Sigmoid colon (tissue), 7 donors: ENCODE measurements around the gene CCL7. TPM values are rescaled to one million over a fixed set of nuclear protein-coding genes. Genes with fewer than 3 reads are reported as not detected.
A peak's percentile ranks its signal among the peaks of the same experiment; 100 is the strongest.

Experiments used
- DNase-seq: peaks from one replicate; pipeline ENCODE4 v3.0.0-alpha.2; 2019
- H3K27ac ChIP-seq, 4 donors: fragments of 200-600 bp; sonication (generic); one replicate each; pipeline ENCODE4 v1.5.1; 2016 to 2019; ENCODE audit warnings: mild to moderate bottlenecking in 1 of 4
- H3K27me3 ChIP-seq, 3 donors: fragments of 200-600 bp; sonication (generic); one replicate each; pipeline ENCODE4 v1.5.1; 2019; ENCODE audit warnings: mild to moderate bottlenecking in 1 of 3
- H3K36me3 ChIP-seq, 4 donors: fragments of 200-600 bp; sonication (generic); one replicate each; pipeline ENCODE4 v1.5.1; 2016 to 2019
- H3K4me1 ChIP-seq, 4 donors: fragments of 200-600 bp; sonication (generic); one replicate each; pipeline ENCODE4 v1.5.1; 2017 to 2019
- H3K4me3 ChIP-seq, 4 donors: fragments of 200-600 bp; sonication (generic); one replicate each; pipeline ENCODE4 v1.5.1; 2017 to 2019; ENCODE audit warnings: mild to moderate bottlenecking in 2 of 4, moderate library complexity in 1 of 4
- H3K9me3 ChIP-seq, 4 donors: fragments of 200-600 bp in 3 of 4; sonication (generic) in 3 of 4; one replicate each; pipeline versions ENCODE4 v1.5.1 to v1.6.1; 2013 to 2019
- EP300 ChIP-seq, 4 donors: sonication (generic); formaldehyde crosslinking; IDR thresholded peaks; one replicate each; pipeline ENCODE4 v1.6.1; 2017; ENCODE audit warnings: antibody characterized with exemption in 4 of 4
- POLR2A ChIP-seq, 2 donors: fragments of 450-650 bp; IDR thresholded peaks; one replicate each; pipeline ENCODE4 v1.6.1; 2016; ENCODE audit warnings: antibody characterized with exemption in 2 of 2, mild to moderate bottlenecking in 2 of 2, moderate library complexity in 2 of 2
- POLR2AphosphoS5 ChIP-seq, 4 donors: sonication (generic); formaldehyde crosslinking; IDR thresholded peaks; one replicate each; pipeline ENCODE4 v1.6.1; 2017; ENCODE audit warnings: antibody characterized with exemption in 4 of 4
- WGBS, 2 donors: extraction: QIAGEN DNeasy Blood & Tissue Kit; methylation state at CpG; one replicate each; pipeline ENCODE4 v1.1.7; 2013; 5-methylcytosine and 5-hydroxymethylcytosine counted together
- intact Hi-C: fragments of 100-400 bp; cut with DNase I; formaldehyde crosslinking; loops from one replicate; pipeline ENCODE4 v1.15.1; 2023
- polyA plus RNA-seq, 3 donors: library from polyadenylated mRNA; stranded (reverse); fragments of 200-250 nt; gene quantifications; one replicate each; pipeline ENCODE4 v1.2.3, GENCODE V29; 2013
- total RNA-seq, 4 donors: library from RNA; depleted of rRNA; stranded (reverse); fragments of >200 nt; gene quantifications; one replicate each; pipeline ENCODE4 v1.1.0, GENCODE V29; 2016
- TF ChIP-seq, protein P1 (sequence below), 4 experiments: fragments of 450-650 bp in 3 of 4; fragments of 200-600 bp in 1 of 4; IDR thresholded peaks; one replicate each; pipeline ENCODE4 v1.5.1; 2016 to 2019; ENCODE audit warnings: antibody characterized with exemption in 4 of 4, mild to moderate bottlenecking in 3 of 4, moderate library complexity in 2 of 4
- donor health status: healthy with polysubstance abuse.
- donor health status: Bipolar disorder and iron deficiency.
- donor health status: healthy.

The CCL7 gene
- total and polyA plus RNA-seq, 7 donors, result 0.13 TPM; not detected in 6

GRCh38 chr17:34230342-34230741 lies 39.7 kb upstream of the CCL7 start:
- TF ChIP-seq EP300 (IDR thresholded peaks at IDR 0.05), result no peak
- TF ChIP-seq, protein P1, sequence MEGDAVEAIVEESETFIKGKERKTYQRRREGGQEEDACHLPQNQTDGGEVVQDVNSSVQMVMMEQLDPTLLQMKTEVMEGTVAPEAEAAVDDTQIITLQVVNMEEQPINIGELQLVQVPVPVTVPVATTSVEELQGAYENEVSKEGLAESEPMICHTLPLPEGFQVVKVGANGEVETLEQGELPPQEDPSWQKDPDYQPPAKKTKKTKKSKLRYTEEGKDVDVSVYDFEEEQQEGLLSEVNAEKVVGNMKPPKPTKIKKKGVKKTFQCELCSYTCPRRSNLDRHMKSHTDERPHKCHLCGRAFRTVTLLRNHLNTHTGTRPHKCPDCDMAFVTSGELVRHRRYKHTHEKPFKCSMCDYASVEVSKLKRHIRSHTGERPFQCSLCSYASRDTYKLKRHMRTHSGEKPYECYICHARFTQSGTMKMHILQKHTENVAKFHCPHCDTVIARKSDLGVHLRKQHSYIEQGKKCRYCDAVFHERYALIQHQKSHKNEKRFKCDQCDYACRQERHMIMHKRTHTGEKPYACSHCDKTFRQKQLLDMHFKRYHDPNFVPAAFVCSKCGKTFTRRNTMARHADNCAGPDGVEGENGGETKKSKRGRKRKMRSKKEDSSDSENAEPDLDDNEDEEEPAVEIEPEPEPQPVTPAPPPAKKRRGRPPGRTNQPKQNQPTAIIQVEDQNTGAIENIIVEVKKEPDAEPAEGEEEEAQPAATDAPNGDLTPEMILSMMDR (IDR thresholded peaks at IDR 0.05), result no peak
- no peak for TF ChIP-seq POLR2AphosphoS5 (IDR thresholded peaks at IDR 0.05)
- no peak for TF ChIP-seq POLR2A (IDR thresholded peaks at IDR 0.05)
- Histone ChIP-seq H3K9me3 (peaks cover 0 to 3% (median 0%) of the 10 kb centered on the region in 4 donors), H3K27me3 (no peaks in the 10 kb centered on the region), H3K4me3 (no peak overlapping the region), H3K27ac (no peak overlapping the region), H3K4me1 (peaks cover 0 to 28% (median 21%) of the 10 kb centered on the region in 4 donors), H3K36me3 (no peaks in the 10 kb centered on the region)
- no peak for DNase-seq
- WGBS, 2 donors, result 33 to 63% methylated on average over 1 of the region's 1 CpG
- intact Hi-C loops, result no loop called here

GRCh38 chr17:34234616-34235015 lies 35.4 kb upstream of the CCL7 start:
- no peak for DNase-seq
- TF ChIP-seq, protein P1 (IDR thresholded peaks at IDR 0.05), result no peak
- TF ChIP-seq POLR2A (IDR thresholded peaks at IDR 0.05) (no peak), EP300 (IDR thresholded peaks at IDR 0.05) (no peak), POLR2AphosphoS5 (IDR thresholded peaks at IDR 0.05) (no peak)
- peaks cover 0 to 54% (median 43%) of the 10 kb centered on the region in 4 donors for H3K4me1 ChIP-seq
- peaks cover 0 to 3% (median 0%) of the 10 kb centered on the region in 4 donors for H3K9me3 ChIP-seq
- whole genome bisulfite sequencing, 2 donors, result 84 to 86% methylated on average over 3 of the region's 3 CpGs
- peak overlapping the region; percentile 44 to 74 (median 62) for H3K27ac ChIP-seq
- H3K36me3 ChIP-seq, result no peaks in the 10 kb centered on the region
- H3K4me3 ChIP-seq, result no peak overlapping the region
- intact Hi-C loops, result no loop called here
- H3K27me3 ChIP-seq, result no peaks in the 10 kb centered on the region

GRCh38 chr17:34235389-34236028 lies 34.5 kb upstream of the CCL7 start:
- Histone ChIP-seq H3K27me3 (no peaks in the 10 kb centered on the region), H3K36me3 (no peaks in the 10 kb centered on the region), H3K4me3 (no peak overlapping the region), H3K27ac (peak overlapping the region; percentile 44 to 74 (median 62)), H3K4me1 (peaks cover 0 to 62% (median 49%) of the 10 kb centered on the region in 4 donors), H3K9me3 (no peaks in the 10 kb centered on the region)
- DNase-seq, result peak; percentile 87
- intact Hi-C loops, result no loop called here
- 22 to 40% methylated on average over 6 of the region's 6 CpGs for WGBS, 2 donors
- no peak for TF ChIP-seq EP300 (IDR thresholded peaks at IDR 0.05)
- TF ChIP-seq POLR2AphosphoS5 (IDR thresholded peaks at IDR 0.05), result peak in 3 of 4 donors; percentile 16 to 50 (median 29)
- TF ChIP-seq POLR2A (IDR thresholded peaks at IDR 0.05), result no peak
- TF ChIP-seq, protein P1 (IDR thresholded peaks at IDR 0.05), result no peak

DNA sequence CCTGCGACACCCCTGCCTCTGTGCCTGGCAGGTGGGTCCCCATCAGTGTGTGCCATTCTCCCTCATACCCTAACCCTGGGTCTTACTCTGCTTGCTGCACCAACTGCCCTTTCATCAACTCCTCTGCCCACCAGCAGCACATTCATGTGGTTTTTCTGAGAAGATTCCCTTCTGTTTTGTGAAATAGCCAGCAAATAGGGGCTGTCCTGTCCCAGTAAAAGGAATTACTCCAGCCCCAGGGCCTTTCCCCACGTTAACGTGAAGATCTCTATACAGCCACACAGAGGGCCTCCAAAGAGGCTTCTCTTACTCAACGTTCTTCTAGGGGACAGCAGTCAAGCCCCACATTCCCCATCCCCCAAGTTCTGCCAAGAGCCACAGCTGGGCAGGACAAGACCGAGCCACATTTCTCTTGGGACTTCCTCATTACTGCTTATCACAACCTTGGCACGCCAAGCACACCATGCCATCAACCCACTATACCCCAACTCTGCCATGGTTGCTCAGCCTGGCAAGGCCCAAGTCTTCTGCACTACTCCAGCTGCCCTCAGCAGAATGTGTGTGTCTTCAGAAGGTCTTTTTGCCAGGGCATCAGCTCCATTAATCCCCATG lies 33.6 kb upstream of the CCL7 start:
- Histone ChIP-seq H3K4me1 (peaks cover 0 to 70% (median 53%) of the 10 kb centered on the region in 4 donors), H3K4me3 (no peak overlapping the region), H3K27ac (peak overlapping the region; percentile 30 to 74 (median 56)), H3K27me3 (no peaks in the 10 kb centered on the region), H3K9me3 (no peaks in the 10 kb centered on the region), H3K36me3 (no peaks in the 10 kb centered on the region)
- intact Hi-C loops, result no loop called here
- WGBS, 2 donors, result 57 to 60% methylated on average over 6 of the region's 6 CpGs
- no peak for TF ChIP-seq POLR2AphosphoS5 (IDR thresholded peaks at IDR 0.05)
- no peak for TF ChIP-seq EP300 (IDR thresholded peaks at IDR 0.05)
- TF ChIP-seq, protein P1 (IDR thresholded peaks at IDR 0.05), result no peak
- no peak for TF ChIP-seq POLR2A (IDR thresholded peaks at IDR 0.05)
- no peak for DNase-seq
